IMR-90 (cell line): Measurements from ENCODE around the gene LSG1. TPM values are rescaled to one million over a fixed set of nuclear protein-coding genes. Genes with fewer than 3 reads are reported as not detected.

Experiments
- ATAC-seq: fragments of 200-7000 bp; cut with Tn5 transposase; 2 replicates; pipeline ENCODE4 v1.9.1; 2020; ENCODE audit warnings: low read depth, mild to moderate bottlenecking, moderate library complexity
- BruUV-seq: library from RNA; stranded (reverse); fragments of 400-500 nt; replicated peaks from 2 replicates; lab custom pipeline; 2021; lab: Mats Ljungman, UMichigan
- CTCF ChIA-PET: fragments of 300-600 bp; formaldehyde crosslinking; extraction: SDS; loops from one replicate; lab custom pipeline; 2021; ENCODE audit warnings: antibody characterized with exemption; lab: Yijun Ruan, JAX
- POLR2A ChIA-PET: fragments of 300-600 bp; sonication (Branson Sonifier 250); formaldehyde crosslinking; loops from one replicate; lab custom pipeline; 2022; ENCODE audit warnings: antibody characterized with exemption; ENCODE audit not compliant: unreplicated experiment; lab: Charles Lee
- DNase-seq: peaks from one replicate; pipeline ENCODE4 v3.0.0; 2013
- H2AFZ ChIP-seq: replicated peaks from 2 replicates; pipeline ENCODE3; 2013; ENCODE audit warnings: low read length, mild to moderate bottlenecking; ENCODE audit not compliant: poor library complexity
- H2AK5ac ChIP-seq: 2 replicates; pipeline ENCODE4 v1.6.1; 2013; ENCODE audit warnings: low read depth, low read length, inconsistent platforms
- H2AK9ac ChIP-seq: replicated peaks from 2 replicates; pipeline ENCODE3; 2013; ENCODE audit warnings: mild to moderate bottlenecking, low read depth, low read length, moderate library complexity; ENCODE audit not compliant: poor library complexity
- H2BK120ac ChIP-seq: 2 replicates; pipeline ENCODE4 v1.6.1; 2013; ENCODE audit warnings: low read depth, low read length, inconsistent platforms
- H2BK15ac ChIP-seq: 3 replicates; pipeline ENCODE4 v1.6.1; 2013; ENCODE audit warnings: low read depth, low read length, inconsistent platforms
- H2BK20ac ChIP-seq: 2 replicates; pipeline ENCODE4 v1.6.1; 2013; ENCODE audit warnings: low read depth, mild to moderate bottlenecking, inconsistent platforms, low read length, moderate library complexity
- H2BK5ac ChIP-seq: 2 replicates; pipeline ENCODE4 v1.6.1; 2013; ENCODE audit warnings: mild to moderate bottlenecking, low read depth, low read length, inconsistent platforms; ENCODE audit not compliant: poor library complexity, severe bottlenecking
- H3K14ac ChIP-seq: replicated peaks from 2 replicates; pipeline ENCODE4 v1.6.1; 2013; ENCODE audit warnings: low read depth, low read length, inconsistent platforms
- H3K18ac ChIP-seq: 2 replicates; pipeline ENCODE4 v1.6.1; 2013; ENCODE audit warnings: low read depth, low read length, control low read depth
- H3K23ac ChIP-seq: 2 replicates; pipeline ENCODE4 v1.6.1; 2013; ENCODE audit warnings: low read depth, low read length, inconsistent platforms
- H3K27ac ChIP-seq: 2 replicates; pipeline ENCODE4 v1.5.1; 2013; ENCODE audit warnings: mild to moderate bottlenecking, control low read depth, low read length; ENCODE audit not compliant: insufficient read depth
- H3K27me3 ChIP-seq: 2 replicates; pipeline ENCODE4 v1.6.1; 2013; ENCODE audit warnings: low read length; ENCODE audit not compliant: control insufficient read depth, insufficient read depth
- H3K36me3 ChIP-seq: 2 replicates; pipeline ENCODE4 v1.6.1; 2013; ENCODE audit warnings: low read length, mixed read lengths; ENCODE audit not compliant: control insufficient read depth, insufficient read depth
- H3K4ac ChIP-seq: 2 replicates; pipeline ENCODE4 v1.6.1; 2013; ENCODE audit warnings: low read depth, low read length, inconsistent platforms
- H3K4me1 ChIP-seq: 2 replicates; pipeline ENCODE4 v1.6.1; 2013; ENCODE audit warnings: low read length, mixed read lengths; ENCODE audit not compliant: control insufficient read depth, insufficient read depth
- H3K4me2 ChIP-seq: 2 replicates; pipeline ENCODE4 v1.6.1; 2013; ENCODE audit warnings: low read depth, mild to moderate bottlenecking, control low read depth, low read length, moderate library complexity
- H3K4me3 ChIP-seq: 2 replicates; pipeline ENCODE4 v1.5.1; 2013; ENCODE audit warnings: low read depth, mild to moderate bottlenecking, control low read depth, low read length, moderate library complexity; ENCODE audit not compliant: insufficient read depth
- H3K56ac ChIP-seq: 2 replicates; pipeline ENCODE4 v1.6.1; 2013; ENCODE audit warnings: low read length, inconsistent platforms; ENCODE audit not compliant: insufficient read depth; ENCODE audit errors: extremely low read depth
- H3K79me1 ChIP-seq, 2 experiments: 2 replicates each; pipeline ENCODE4 v1.6.1; 2013; ENCODE audit warnings: low read length in 2 of 2, inconsistent platforms in 1 of 2, low read depth in 1 of 2
- H3K9ac ChIP-seq: 2 replicates; pipeline ENCODE4 v1.6.1; 2013; ENCODE audit warnings: low read depth, low read length, control low read depth
- H3K9me1 ChIP-seq: 2 replicates; pipeline ENCODE4 v1.6.1; 2013; ENCODE audit warnings: low read length, inconsistent platforms; ENCODE audit not compliant: insufficient read depth
- H3K9me3 ChIP-seq: 2 replicates; pipeline ENCODE4 v1.6.1; 2013; ENCODE audit warnings: low read length; ENCODE audit not compliant: control insufficient read depth, insufficient read depth
- H4K20me1 ChIP-seq: 2 replicates; pipeline ENCODE4 v1.6.1; 2013; ENCODE audit warnings: low read length, inconsistent platforms; ENCODE audit not compliant: insufficient read depth
- H4K5ac ChIP-seq: 2 replicates; pipeline ENCODE4 v1.6.1; 2013; ENCODE audit warnings: mild to moderate bottlenecking, low read depth, low read length, control low read depth
- H4K8ac ChIP-seq, 2 experiments: 2 replicates each; pipeline ENCODE4 v1.6.1; 2013; ENCODE audit warnings: low read depth in 2 of 2, low read length in 2 of 2, control low read depth in 1 of 2, inconsistent platforms in 1 of 2
- H4K91ac ChIP-seq: 2 replicates; pipeline ENCODE4 v1.6.1; 2013; ENCODE audit warnings: low read depth, low read length, inconsistent platforms; ENCODE audit not compliant: insufficient read depth
- MAZ ChIP-seq: IDR thresholded peaks from 2 replicates; pipeline ENCODE4 v1.6.1; 2012; ENCODE audit warnings: low read depth, mild to moderate bottlenecking, low read length, improper control_type of control experiment, moderate library complexity, borderline replicate concordance
- MXI1 ChIP-seq: IDR thresholded peaks from 2 replicates; pipeline ENCODE4 v1.6.1; 2012; ENCODE audit warnings: low read depth, mild to moderate bottlenecking, low read length, moderate library complexity, borderline replicate concordance
- POLR2A ChIP-seq: IDR thresholded peaks from 2 replicates; pipeline ENCODE4 v1.6.1; 2012; ENCODE audit warnings: mild to moderate bottlenecking, low read depth, low read length
- RAD21 ChIP-seq: IDR thresholded peaks from 2 replicates; pipeline ENCODE4 v1.6.1; 2012; ENCODE audit warnings: low read length, improper control_type of control experiment
- RCOR1 ChIP-seq: IDR thresholded peaks from 2 replicates; pipeline ENCODE4 v1.6.1; 2012; ENCODE audit warnings: mild to moderate bottlenecking, low read length, improper control_type of control experiment; ENCODE audit not compliant: insufficient replicate concordance
- RFX5 ChIP-seq: IDR thresholded peaks from 2 replicates; pipeline ENCODE4 v1.8.0; 2012; ENCODE audit warnings: low read depth, mild to moderate bottlenecking, low read length, moderate library complexity
- SMC3 ChIP-seq: fragments of 150-350 bp; IDR thresholded peaks from 2 replicates; pipeline ENCODE4 v1.6.1; 2016; ENCODE audit warnings: low read depth, mild to moderate bottlenecking, antibody characterized with exemption, low read length, moderate library complexity
- WGBS, 2 experiments: methylation state at CpG; one replicate each; pipeline versions ENCODE4 v1.1.5 to v1.1.7; 2013; ENCODE audit warnings: missing lambda C conversion rate in 2 of 2; ENCODE audit not compliant: insufficient read length in 1 of 2; ENCODE audit errors: extremely low coverage in 2 of 2; 5-methylcytosine and 5-hydroxymethylcytosine counted together
- dilution Hi-C: fragments of 300-500 bp; cut with HindIII; formaldehyde crosslinking; loops from one replicate; pipeline ENCODE4 v1.14.3; 2018; ENCODE audit warnings: low sequenced_read_pairs; ENCODE audit not compliant: unreplicated experiment
- in situ Hi-C: fragments of 300-500 bp; cut with MboI; formaldehyde crosslinking; loops from 3 replicates; pipeline ENCODE4 v1.14.3; 2019; ENCODE audit warnings: low sequenced_read_pairs, inconsistent platforms, mixed read lengths
- intact Hi-C: fragments of 100-400 bp; cut with micrococcal nuclease; formaldehyde crosslinking; loops from 2 replicates; pipeline ENCODE4 v1.10.0; 2022
- polyA plus RNA-seq, 3 experiments: library from polyadenylated mRNA; depleted of rRNA; stranded (reverse); fragments of >200 nt; gene quantifications; 2 replicates each; pipeline ENCODE4 v1.2.3, GENCODE V29; 2012; ENCODE audit warnings: low replicate concordance in 1 of 3
- total RNA-seq: library from RNA; depleted of rRNA; stranded (reverse); fragments of >200 nt; gene quantifications from 2 replicates; pipeline ENCODE4 v1.2.3, GENCODE V29; 2012
- TF ChIP-seq, protein P1 (sequence below): conservative IDR thresholded peaks from 2 replicates; pipeline ENCODE4 v1.5.1; 2012; ENCODE audit warnings: mild to moderate bottlenecking, low read depth, low read length, improper control_type of control experiment

Gene LSG1
- total and polyA plus RNA-seq, 2 of the 4 experiments (the other 2 are of a cell fraction): 26.8 to 45.2 TPM

- peak within 1 kb of the TSS; percentile 37 to 95 for H4K8ac ChIP-seq
- peak within 1 kb of the TSS; percentile 99 for H2AK9ac ChIP-seq
- dilution Hi-C loops: no loop called here
- peak within 1 kb of the TSS; percentile 81 for H3K14ac ChIP-seq
- peak within 1 kb of the TSS; percentile 71 for H3K9ac ChIP-seq
- no peaks in the 10 kb centered on the region for H4K20me1 ChIP-seq
- H2AK5ac ChIP-seq: peak within 1 kb of the TSS; percentile 68
- no peaks in the 10 kb centered on the region; the same call in 1 of the 2 replicates for H3K9me3 ChIP-seq
- H2BK15ac ChIP-seq: peak within 1 kb of the TSS; percentile 4; the same call in 1 of the 3 replicates
- DNase-seq (peak; percentile 69), ATAC-seq (peak; percentile 95)
- ChIA-PET CTCF (interaction anchor here (0.6 to 1.0 kb wide), 10 partner anchors 17 to 300 kb away, joined by 3 to 4 read pairs (median 3); no protein-coding TSS in a partner anchor), POLR2A (interaction anchor here (0.5 to 0.6 kb wide), 2 partner anchors 372 to 702 kb away, joined by 3 to 6 read pairs; no protein-coding TSS in a partner anchor)
- intact Hi-C loops: loop anchor here (1.0 kb wide), 1 partner anchor 299 kb away; no protein-coding TSS in a partner anchor
- H3K23ac ChIP-seq: peak within 1 kb of the TSS; percentile 36
- peaks cover 3% of the 10 kb centered on the region for H3K4me1 ChIP-seq
- H3K27ac ChIP-seq: peak within 1 kb of the TSS; percentile 64
- H4K91ac ChIP-seq: peak within 1 kb of the TSS; percentile 69
- H3K9me1 ChIP-seq: peaks cover 11% of the 10 kb centered on the region
- H2AFZ ChIP-seq: peak within 1 kb of the TSS; percentile 93
- peak within 1 kb of the TSS; percentile 16 for H2BK120ac ChIP-seq
- peak within 1 kb of the TSS; percentile 17 for H4K5ac ChIP-seq
- 0% methylated on average over 25 of the region's 66 CpGs; no CpG with 5 or more reads in 1 of the 2 experiments for WGBS, 2 experiments
- H2BK20ac ChIP-seq: 0 out of 2 replicates have a peak within 1 kb of the TSS, but pooled peaks have one; percentile 2
- H3K4me2 ChIP-seq: peak within 1 kb of the TSS; percentile 81
- in situ Hi-C loops: no loop called here
- no TSS peak for BruUV-seq
- peaks cover 16 to 38% of the 10 kb centered on the region in 2 experiments for H3K79me1 ChIP-seq
- peaks cover 12% of the 10 kb centered on the region; the same call in 1 of the 2 replicates for H3K36me3 ChIP-seq
- H3K4me3 ChIP-seq: peak within 1 kb of the TSS; percentile 75
- H2BK5ac ChIP-seq: peak within 1 kb of the TSS; percentile 70
- peak within 1 kb of the TSS; percentile 90 for H3K4ac ChIP-seq
- TF ChIP-seq RAD21 (peak; percentile 43), RCOR1 (no peak), RFX5 (no peak), POLR2A (0 out of 2 replicates have a peak, but pooled peaks have one; percentile 30), SMC3 (no peak; the same call in 1 of the 2 replicates), MXI1 (peak; percentile 71), MAZ (peak; percentile 86; the same call in 1 of the 2 replicates)
- TF ChIP-seq, protein P1, sequence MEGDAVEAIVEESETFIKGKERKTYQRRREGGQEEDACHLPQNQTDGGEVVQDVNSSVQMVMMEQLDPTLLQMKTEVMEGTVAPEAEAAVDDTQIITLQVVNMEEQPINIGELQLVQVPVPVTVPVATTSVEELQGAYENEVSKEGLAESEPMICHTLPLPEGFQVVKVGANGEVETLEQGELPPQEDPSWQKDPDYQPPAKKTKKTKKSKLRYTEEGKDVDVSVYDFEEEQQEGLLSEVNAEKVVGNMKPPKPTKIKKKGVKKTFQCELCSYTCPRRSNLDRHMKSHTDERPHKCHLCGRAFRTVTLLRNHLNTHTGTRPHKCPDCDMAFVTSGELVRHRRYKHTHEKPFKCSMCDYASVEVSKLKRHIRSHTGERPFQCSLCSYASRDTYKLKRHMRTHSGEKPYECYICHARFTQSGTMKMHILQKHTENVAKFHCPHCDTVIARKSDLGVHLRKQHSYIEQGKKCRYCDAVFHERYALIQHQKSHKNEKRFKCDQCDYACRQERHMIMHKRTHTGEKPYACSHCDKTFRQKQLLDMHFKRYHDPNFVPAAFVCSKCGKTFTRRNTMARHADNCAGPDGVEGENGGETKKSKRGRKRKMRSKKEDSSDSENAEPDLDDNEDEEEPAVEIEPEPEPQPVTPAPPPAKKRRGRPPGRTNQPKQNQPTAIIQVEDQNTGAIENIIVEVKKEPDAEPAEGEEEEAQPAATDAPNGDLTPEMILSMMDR: peak; percentile 74
- H3K56ac ChIP-seq: peak within 1 kb of the TSS; percentile 2
- no peaks in the 10 kb centered on the region for H3K27me3 ChIP-seq
- H3K18ac ChIP-seq: peak within 1 kb of the TSS; percentile 31; the same call in 1 of the 2 replicates
These were observed 38.5 kb downstream of the LSG1 start, which contains the start of gene TMEM44 for GRCh38 chr3:194633349-194634004. TSS of gene TMEM44 (minus strand) at chr3:194633419. CDS start at chr3:194633215, 204 bp downstream.
